ENCODE measurements around the gene ATP1A2.

DNA sequence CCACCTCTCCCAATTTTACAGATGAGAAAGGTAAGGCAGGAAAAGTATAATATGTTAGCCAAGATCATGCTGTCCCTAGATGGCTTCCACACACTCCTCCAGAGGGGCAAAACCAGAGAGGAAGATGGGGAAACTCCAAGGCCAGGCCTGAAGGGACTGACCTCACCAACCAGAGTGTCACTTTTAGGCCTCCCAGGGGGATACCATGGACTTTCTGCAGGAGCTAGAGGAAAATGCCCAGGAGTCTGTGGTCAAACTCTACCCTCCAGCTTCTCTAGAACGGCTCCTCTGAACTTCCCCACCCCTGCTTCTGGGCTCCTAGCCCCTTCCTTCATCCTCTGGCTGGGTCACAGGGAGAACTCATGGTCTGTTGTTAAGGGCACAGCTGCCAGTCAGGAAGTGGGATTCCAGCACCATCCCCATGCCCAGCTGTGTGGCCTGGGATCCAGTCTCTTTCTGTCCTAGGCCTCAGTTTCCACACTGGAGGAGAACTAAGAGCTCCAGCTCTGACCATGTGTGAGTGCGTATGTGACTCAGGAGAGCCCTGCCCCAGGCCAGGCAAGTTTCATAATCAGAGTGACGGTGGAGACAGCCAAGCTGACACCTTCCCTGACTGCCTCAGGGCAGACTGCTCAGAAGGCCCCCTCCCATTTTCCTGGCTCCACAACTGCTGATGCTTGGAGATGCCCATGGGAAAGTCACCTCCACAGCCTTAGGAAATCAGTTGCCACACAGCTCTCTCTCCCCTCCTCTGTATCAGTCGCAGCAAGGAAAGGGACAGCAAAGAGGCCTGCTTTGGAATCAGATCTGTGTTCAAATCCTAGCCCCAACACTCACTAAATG, 19.1 kb upstream of the ATP1A2 start:
- TF ChIP-seq, protein P1, sequence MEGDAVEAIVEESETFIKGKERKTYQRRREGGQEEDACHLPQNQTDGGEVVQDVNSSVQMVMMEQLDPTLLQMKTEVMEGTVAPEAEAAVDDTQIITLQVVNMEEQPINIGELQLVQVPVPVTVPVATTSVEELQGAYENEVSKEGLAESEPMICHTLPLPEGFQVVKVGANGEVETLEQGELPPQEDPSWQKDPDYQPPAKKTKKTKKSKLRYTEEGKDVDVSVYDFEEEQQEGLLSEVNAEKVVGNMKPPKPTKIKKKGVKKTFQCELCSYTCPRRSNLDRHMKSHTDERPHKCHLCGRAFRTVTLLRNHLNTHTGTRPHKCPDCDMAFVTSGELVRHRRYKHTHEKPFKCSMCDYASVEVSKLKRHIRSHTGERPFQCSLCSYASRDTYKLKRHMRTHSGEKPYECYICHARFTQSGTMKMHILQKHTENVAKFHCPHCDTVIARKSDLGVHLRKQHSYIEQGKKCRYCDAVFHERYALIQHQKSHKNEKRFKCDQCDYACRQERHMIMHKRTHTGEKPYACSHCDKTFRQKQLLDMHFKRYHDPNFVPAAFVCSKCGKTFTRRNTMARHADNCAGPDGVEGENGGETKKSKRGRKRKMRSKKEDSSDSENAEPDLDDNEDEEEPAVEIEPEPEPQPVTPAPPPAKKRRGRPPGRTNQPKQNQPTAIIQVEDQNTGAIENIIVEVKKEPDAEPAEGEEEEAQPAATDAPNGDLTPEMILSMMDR (IDR thresholded peaks at IDR 0.05), result no peak
- TF ChIP-seq EZH2 (IDR thresholded peaks at IDR 0.05; ENCODE audit: borderline replicate concordance, insufficient read depth, low read depth, low read length, poor library complexity, severe bottlenecking), result no peak
